ENCODE results near the gene NINJ1.

The NINJ1 gene

GRCh38 chr9:93088656-93089015 lies 45.4 kb downstream of the NINJ1 start:
- H3K4me1 ChIP-seq: peaks cover 6% of the 10 kb centered on the region

GRCh38 chr9:93087971-93088655 lies 45.9 kb downstream of the NINJ1 start:
- Histone ChIP-seq H3K79me2 (no peaks in the 10 kb centered on the region), H2AFZ (no peak overlapping the region), H3K27me3 (ENCODE audit: control insufficient read depth, insufficient read depth, low read length) (no peaks in the 10 kb centered on the region), H3K9me3 (ENCODE audit: control insufficient read depth, low read length) (no peaks in the 10 kb centered on the region), H3K36me3 (ENCODE audit: control insufficient read depth, insufficient read depth, low read length) (no peaks in the 10 kb centered on the region), H3K4me1 (peaks cover under 1% of the 10 kb centered on the region), H3K4me3 (ENCODE audit: low read depth, low read length) (no peak overlapping the region), H3K9ac (no peak overlapping the region), H3K4me2 (ENCODE audit: low read length) (no peak overlapping the region), H3K27ac (no peak overlapping the region)
- TF ChIP-seq CTCF (IDR thresholded peaks at IDR 0.05): no peak

More at GRCh38 chr9:93088656-93089015, 45.4 kb downstream of the NINJ1 start:
- Histone ChIP-seq H3K4me2 (ENCODE audit: low read length) (no peak overlapping the region), H3K27ac (no peak overlapping the region), H3K4me3 (ENCODE audit: low read depth, low read length) (no peak overlapping the region), H3K79me2 (no peaks in the 10 kb centered on the region), H3K9me3 (ENCODE audit: control insufficient read depth, low read length) (no peaks in the 10 kb centered on the region), H3K27me3 (ENCODE audit: control insufficient read depth, insufficient read depth, low read length) (no peaks in the 10 kb centered on the region), H2AFZ (no peak overlapping the region), H3K36me3 (ENCODE audit: control insufficient read depth, insufficient read depth, low read length) (no peaks in the 10 kb centered on the region), H3K9ac (no peak overlapping the region)
- TF ChIP-seq CTCF (IDR thresholded peaks at IDR 0.05): no peak

- Histone ChIP-seq H3K27ac (no peak overlapping the region), H3K4me1 (no peaks in the 10 kb centered on the region), H3K4me2 (ENCODE audit: low read length) (no peak overlapping the region), H3K9me3 (ENCODE audit: control insufficient read depth, low read length) (no peaks in the 10 kb centered on the region), H3K27me3 (ENCODE audit: control insufficient read depth, insufficient read depth, low read length) (no peaks in the 10 kb centered on the region), H3K79me2 (no peaks in the 10 kb centered on the region), H3K9ac (no peak overlapping the region), H3K36me3 (ENCODE audit: control insufficient read depth, insufficient read depth, low read length) (no peaks in the 10 kb centered on the region), H2AFZ (no peak overlapping the region), H3K4me3 (ENCODE audit: low read depth, low read length) (no peak overlapping the region)
- no peak for TF ChIP-seq CTCF (IDR thresholded peaks at IDR 0.05)
Observed at GRCh38 chr9:93086447-93087224, 47.4 kb downstream of the NINJ1 start.

DNA sequence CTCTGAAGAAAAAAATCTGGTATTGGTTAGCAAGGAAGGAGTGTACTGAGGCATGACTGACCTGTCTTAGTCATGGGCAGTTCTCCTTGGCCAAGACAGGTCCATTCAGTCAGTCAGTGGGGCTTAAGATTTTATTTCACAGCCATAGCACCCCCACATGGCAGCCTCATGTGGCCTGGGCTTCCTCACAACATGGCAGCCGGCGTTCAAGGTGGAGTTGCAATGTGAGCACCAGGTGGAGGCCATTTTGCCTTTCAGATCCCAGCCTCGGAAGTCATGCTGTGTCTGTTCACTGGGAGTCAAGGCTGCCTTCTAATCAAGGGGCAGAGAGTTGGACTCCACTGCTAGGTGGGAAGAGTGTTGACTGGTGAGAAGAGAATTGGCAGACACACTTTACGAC lies 48.4 kb downstream of the NINJ1 start:
- Histone ChIP-seq H3K27ac (no peak overlapping the region), H3K27me3 (ENCODE audit: control insufficient read depth, insufficient read depth, low read length) (no peaks in the 10 kb centered on the region)
- TF ChIP-seq CTCF (IDR thresholded peaks at IDR 0.05): no peak

More for the DNA sequence above, 48.4 kb downstream of the NINJ1 start:
- no peak overlapping the region for H3K4me2 ChIP-seq (ENCODE audit: low read length)
- no peaks in the 10 kb centered on the region for H3K4me1 ChIP-seq
- no peaks in the 10 kb centered on the region for H3K79me2 ChIP-seq
- no peak overlapping the region for H3K9ac ChIP-seq
- no peaks in the 10 kb centered on the region for H3K36me3 ChIP-seq (ENCODE audit: control insufficient read depth, insufficient read depth, low read length)
- H3K9me3 ChIP-seq (ENCODE audit: control insufficient read depth, low read length): no peaks in the 10 kb centered on the region
- H3K4me3 ChIP-seq (ENCODE audit: low read depth, low read length): no peak overlapping the region
- no peak overlapping the region for H2AFZ ChIP-seq
